Vagina (tissue), 2 donors: Measurements from ENCODE around the gene BBIP1.

Experiments used
- CTCF ChIP-seq, 3 experiments: fragments of 450-650 bp in 2 of 3; fragments of 200-600 bp in 1 of 3; sonication (generic) in 1 of 3; IDR thresholded peaks; one replicate each; pipeline ENCODE4 v1.5.1; 2017 to 2019; ENCODE audit warnings: antibody characterized with exemption in 3 of 3, mild to moderate bottlenecking in 2 of 3, moderate library complexity in 2 of 3
- POLR2A ChIP-seq, 2 donors: fragments of 450-650 bp; IDR thresholded peaks; one replicate each; pipeline ENCODE4 v1.6.1; 2017; ENCODE audit warnings: antibody characterized with exemption in 2 of 2, mild to moderate bottlenecking in 2 of 2, moderate library complexity in 2 of 2
- POLR2AphosphoS5 ChIP-seq, 2 donors: sonication (generic); formaldehyde crosslinking; IDR thresholded peaks; one replicate each; pipeline ENCODE4 v1.9.0; 2017; ENCODE audit warnings: antibody characterized with exemption in 2 of 2, mild to moderate bottlenecking in 2 of 2, low read depth in 1 of 2; ENCODE audit not compliant: insufficient read depth in 1 of 2

GRCh38 chr10:110872145-110872983, 46.6 kb downstream of the BBIP1 start:
- no peak for TF ChIP-seq POLR2AphosphoS5 (IDR thresholded peaks at IDR 0.05; ENCODE audit: insufficient read depth in 1 of 2, low read depth in 1 of 2)
- peak in 1 of 3 experiments; percentile 15 for TF ChIP-seq CTCF (IDR thresholded peaks at IDR 0.05)
- TF ChIP-seq POLR2A (IDR thresholded peaks at IDR 0.05), result no peak
